Brain microvascular endothelial cell (primary cell): Measurements from ENCODE around the gene IFNLR1.

Experiments used
- DNase-seq: peaks from one replicate; pipeline ENCODE4 v3.0.0-alpha.2; 2020
- H3K27ac ChIP-seq: fragments of 250-450 bp; sonication (Bioruptor Pico); 2 replicates; pipeline ENCODE4 v1.5.1; 2020; ENCODE audit warnings: mild to moderate bottlenecking, moderate library complexity
- H3K27me3 ChIP-seq: fragments of 250-450 bp; sonication (Bioruptor Pico); replicated peaks from 2 replicates; pipeline ENCODE4 v1.5.1; 2020; ENCODE audit warnings: mild to moderate bottlenecking
- H3K36me3 ChIP-seq: fragments of 250-450 bp; sonication (Bioruptor Pico); replicated peaks from 2 replicates; pipeline ENCODE4 v1.5.1; 2020; ENCODE audit warnings: mild to moderate bottlenecking
- H3K4me3 ChIP-seq: 2 replicates; pipeline ENCODE4 v1.5.1; 2011; ENCODE audit warnings: low read depth, mild to moderate bottlenecking, control low read depth, low read length, moderate library complexity
- CTCF ChIP-seq: IDR thresholded peaks from 2 replicates; pipeline ENCODE4 v1.5.1; 2011; ENCODE audit warnings: low read depth, mild to moderate bottlenecking, moderate library complexity, low read length, control low read depth, inconsistent platforms; ENCODE audit errors: missing control alignments
- in situ Hi-C: cut with HindIII; loops from 2 replicates; pipeline ENCODE4 v1.10.0; 2017; ENCODE audit warnings: low sequenced_read_pairs, low pct_ligation_motif_present

The IFNLR1 gene

GRCh38 chr1:24108334-24109165 lies 78.5 kb downstream of the IFNLR1 start:
- H3K4me3 ChIP-seq: no peak overlapping the region
- H3K27ac ChIP-seq: peak overlapping the region; percentile 80
- no peaks in the 10 kb centered on the region for H3K27me3 ChIP-seq
- TF ChIP-seq CTCF: no peak
- DNase-seq: peak; percentile 89
- H3K36me3 ChIP-seq: no peaks in the 10 kb centered on the region
- in situ Hi-C loops: no loop called here

- in situ Hi-C loops: no loop called here
- DNase-seq: peak; percentile 71
- peak overlapping the region; percentile 80 for H3K27ac ChIP-seq
These were observed 79.5 kb downstream of the IFNLR1 start for GRCh38 chr1:24107462-24108138.

GRCh38 chr1:24105368-24106160 lies 81.5 kb downstream of the IFNLR1 start:
- H3K4me3 ChIP-seq: no peak overlapping the region
- H3K27ac ChIP-seq: no peak overlapping the region
- no peak for TF ChIP-seq CTCF
- in situ Hi-C loops: no loop called here
- no peaks in the 10 kb centered on the region for H3K36me3 ChIP-seq
- no peaks in the 10 kb centered on the region for H3K27me3 ChIP-seq
- no peak for DNase-seq

More at GRCh38 chr1:24107462-24108138, 79.5 kb downstream of the IFNLR1 start:
- Histone ChIP-seq H3K27me3 (no peaks in the 10 kb centered on the region), H3K4me3 (no peak overlapping the region), H3K36me3 (no peaks in the 10 kb centered on the region)
- TF ChIP-seq CTCF: no peak

- no peak for TF ChIP-seq CTCF
- H3K4me3 ChIP-seq: no peak overlapping the region
- no peaks in the 10 kb centered on the region for H3K27me3 ChIP-seq
- DNase-seq: no peak
- H3K27ac ChIP-seq: no peak overlapping the region
- no peaks in the 10 kb centered on the region for H3K36me3 ChIP-seq
- in situ Hi-C loops: no loop called here
These were observed 82.2 kb downstream of the IFNLR1 start for GRCh38 chr1:24104854-24105253.
